HG02840 (cell line): ENCODE data around the gene CIITA.

ENCODE experiments used
- ATAC-seq: cut with Tn5 transposase; IDR thresholded peaks from one replicate; pipeline ENCODE4 v1.9.1; 2021; ENCODE audit warnings: mild to moderate bottlenecking, moderate library complexity, moderate number of reproducible peaks; ENCODE audit not compliant: unreplicated experiment, low FRiP score

CIITA gene

DNA sequence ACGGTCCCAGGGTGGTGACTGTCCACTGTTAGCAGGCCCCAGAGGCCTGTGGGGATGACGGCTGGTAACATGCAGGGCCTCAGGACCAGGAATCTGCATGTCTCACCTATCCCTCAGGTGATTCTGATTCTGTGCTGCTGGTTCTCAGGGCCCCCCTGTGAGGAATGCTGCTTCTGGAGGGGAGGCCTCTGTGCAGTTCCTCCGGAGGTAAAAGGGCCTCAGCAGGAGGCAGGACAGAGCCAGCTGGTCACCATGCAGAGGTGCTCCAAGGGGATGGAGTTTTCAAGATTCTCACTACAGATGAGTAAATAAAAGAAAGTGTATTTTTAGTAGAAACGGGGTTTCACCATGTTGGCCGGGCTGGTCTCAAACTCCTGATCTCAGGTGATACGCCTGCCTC is 101.1 kb downstream of the CIITA start:
- ATAC-seq = no peak

DNA sequence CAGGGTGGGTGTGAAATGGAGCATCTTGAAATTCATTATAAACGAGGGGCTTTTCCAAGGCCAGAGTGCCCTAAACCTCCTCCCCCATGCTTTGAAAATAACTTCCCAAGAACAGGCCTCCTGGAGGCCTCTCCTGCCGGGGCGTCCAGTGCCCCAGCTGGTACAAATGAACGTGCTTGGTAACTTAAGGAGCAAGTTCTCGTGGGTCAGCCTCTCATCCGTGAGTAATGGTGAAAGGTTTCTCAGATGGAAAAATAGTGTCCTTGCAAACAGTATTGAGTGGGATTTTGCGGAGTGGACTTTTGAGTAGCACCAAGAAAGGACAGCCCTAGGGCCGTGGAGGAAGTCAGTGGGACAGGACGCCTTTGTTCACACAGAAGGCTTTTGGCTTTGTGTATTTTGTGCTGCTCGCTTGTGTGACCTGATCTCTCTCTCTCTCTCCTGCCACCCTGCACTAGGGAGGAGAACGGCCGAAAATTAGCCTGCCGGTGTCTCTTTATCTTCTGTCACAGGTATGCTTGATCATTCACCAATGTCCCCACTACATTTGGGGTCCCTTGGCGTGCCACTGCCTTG is 102.0 kb downstream of the CIITA start:
- ATAC-seq = no peak

DNA sequence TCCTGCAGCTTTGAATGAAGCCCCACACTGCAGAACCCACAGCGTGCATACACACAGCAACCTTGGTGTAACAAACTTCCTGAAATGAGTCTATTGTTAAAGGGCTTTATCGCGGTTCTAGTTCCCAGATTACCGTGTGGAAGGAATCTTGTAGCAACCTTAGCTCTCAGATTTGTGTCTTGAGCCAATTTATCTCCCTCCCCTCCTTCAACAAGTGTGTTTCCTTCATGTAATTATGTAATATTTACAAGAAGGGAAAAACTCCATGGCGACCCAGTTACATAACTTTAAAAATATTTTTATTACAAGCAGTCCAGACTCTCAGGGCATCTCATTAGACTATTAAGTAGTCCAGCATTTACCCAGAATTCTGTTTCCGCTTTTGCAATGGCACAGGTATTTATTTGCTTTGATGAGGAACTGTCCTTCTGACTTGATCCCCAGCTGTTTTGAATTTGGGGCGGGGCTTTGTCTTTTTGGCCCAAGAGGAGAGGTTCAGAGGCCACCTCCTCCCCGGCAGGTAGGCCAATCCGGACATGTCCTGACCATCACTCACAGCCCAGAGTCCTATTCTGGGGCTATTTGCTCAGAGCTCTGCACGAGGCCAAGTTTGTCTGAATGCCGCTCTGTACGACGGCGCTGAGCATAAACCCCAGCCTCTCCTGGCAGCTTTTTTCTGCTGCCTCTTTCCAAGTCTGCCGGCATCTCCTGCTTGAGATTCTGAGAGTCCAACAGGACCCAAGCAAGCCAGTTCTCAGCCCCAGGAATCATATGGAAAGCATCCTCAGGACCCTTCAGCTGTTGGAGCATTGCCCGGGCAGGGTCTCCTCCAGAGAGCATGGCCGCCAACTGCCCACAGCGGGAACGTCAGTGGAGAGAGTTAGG is 103.0 kb downstream of the CIITA start:
- no peak for ATAC-seq

DNA sequence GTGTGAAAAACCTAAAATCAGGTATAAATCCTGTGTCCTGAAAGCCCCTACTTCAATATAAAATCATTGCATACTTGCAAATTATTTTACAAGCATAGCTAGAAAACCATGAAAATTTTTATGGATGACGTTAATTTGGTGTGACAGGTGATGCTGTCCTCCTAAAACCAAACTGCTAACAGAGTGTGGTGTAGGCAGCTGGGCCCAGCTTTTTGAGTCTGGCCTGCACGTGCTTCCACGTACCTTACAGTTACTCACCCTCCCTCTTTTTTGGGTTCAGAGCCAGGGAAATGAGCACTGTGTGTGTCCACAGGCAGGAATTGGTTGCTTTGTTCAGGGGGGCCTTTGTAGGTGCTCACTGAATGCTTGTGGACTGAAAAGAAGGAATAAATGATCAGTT is 103.8 kb downstream of the CIITA start:
- no peak for ATAC-seq

DNA sequence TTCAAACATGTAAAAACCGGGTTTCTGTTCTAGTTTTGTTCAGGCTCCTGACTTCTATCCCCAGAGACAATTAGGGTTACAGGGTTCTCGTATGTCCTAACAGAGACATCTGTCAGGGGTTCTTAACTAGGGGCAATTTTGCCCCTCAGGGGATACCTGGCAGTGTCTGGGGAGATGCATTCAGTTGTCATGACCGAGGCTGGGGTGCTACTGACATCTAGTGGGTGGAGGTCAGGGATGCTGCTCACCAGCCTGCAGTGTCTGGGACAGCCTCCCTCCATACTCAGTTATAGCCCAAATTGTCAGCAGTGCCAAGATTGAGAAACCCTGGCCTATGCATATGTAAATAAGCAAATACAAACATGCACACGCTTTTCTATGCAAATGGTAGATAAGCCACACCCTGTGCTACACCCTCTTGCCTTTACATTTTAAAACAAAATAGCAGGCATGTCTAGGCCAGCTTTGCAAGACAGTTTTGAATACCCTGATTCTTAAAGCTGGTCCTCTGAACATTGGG is 104.8 kb downstream of the CIITA start:
- ATAC-seq = peak; percentile 63

DNA sequence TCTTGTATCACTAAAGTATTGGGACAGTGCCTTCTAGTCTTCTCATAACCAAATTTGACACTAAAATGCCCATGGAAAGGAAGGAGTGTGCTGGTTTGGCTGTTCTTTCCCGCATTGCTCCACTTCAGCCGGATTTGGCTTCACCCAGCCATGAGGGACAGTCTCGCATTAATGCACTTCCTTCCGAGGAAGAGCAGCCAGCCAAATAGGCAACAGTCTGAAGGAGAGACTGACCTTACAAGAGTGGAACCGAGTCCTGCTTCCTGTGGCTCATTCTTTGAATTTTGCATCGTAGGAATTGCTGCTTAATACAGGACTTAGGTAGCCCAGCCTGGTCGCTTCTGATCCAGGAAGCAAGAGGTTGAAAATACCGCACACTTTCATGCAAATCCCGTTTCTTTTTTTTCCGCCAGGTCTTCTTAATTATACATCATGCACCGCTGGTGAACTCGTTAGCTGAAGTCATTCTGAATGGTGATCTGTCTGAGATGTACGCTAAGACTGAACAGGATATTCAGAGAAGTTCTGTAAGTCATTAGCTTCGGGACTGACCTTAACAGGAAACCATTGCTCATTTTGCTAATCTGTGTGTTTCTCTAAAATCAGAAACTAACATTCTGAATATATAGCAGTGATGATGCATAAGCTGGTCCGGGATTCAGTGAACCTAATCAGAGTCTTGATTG is 105.6 kb downstream of the CIITA start:
- ATAC-seq = peak; percentile 47

DNA sequence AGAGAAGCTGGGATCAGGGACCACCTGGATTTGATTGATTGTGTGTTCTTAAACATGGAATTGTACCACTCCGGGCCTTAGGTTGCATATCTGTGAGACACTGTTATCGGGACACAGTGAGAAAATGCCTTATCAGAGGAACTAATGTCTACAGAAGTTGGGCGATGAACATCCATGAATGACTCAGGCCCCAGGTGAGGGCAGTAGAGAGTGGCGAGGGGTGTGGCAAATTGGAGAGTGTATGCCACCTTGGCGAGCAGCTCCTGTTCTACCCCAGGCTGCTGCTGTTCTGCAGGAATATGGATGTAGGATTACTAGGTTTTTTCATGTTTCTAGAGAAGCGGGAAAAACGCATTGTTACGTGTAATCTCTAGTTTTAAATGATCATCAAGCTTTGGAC is 106.2 kb downstream of the CIITA start:
- peak; percentile 4 for ATAC-seq

DNA sequence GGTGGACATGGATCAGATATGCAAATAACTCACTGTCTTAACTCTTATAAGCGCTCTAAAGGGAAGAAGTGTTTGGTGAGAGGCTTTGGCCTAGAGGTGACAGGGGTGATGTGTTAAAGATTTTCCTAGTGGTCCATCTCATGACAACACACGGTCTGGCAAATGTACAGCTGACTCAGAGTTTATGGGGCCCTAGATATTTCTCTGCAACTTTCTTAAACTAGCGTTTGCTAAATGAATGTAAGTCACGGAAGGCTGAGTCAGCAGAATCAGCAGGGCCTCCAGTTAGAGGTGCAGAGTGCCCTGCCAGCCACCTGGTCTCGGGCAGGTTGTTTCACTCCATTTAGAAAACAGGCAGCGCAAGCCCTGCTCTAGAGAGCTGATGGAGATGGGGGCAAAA is 107.5 kb downstream of the CIITA start:
- ATAC-seq = no peak
